Right lobe of liver (tissue), 4 donors: ENCODE results near the gene MEIG1.

Experiments used
- POLR2A ChIP-seq: fragments of 450-650 bp; IDR thresholded peaks from one replicate; pipeline ENCODE4 v1.6.1; 2017; ENCODE audit warnings: antibody characterized with exemption, mild to moderate bottlenecking
- TF ChIP-seq, protein P1 (sequence below), 4 donors: fragments of 200-600 bp in 3 of 4; fragments of 450-650 bp in 1 of 4; IDR thresholded peaks; one replicate each; pipeline versions ENCODE4 v1.5.1 to v1.8.0; 2016 to 2022; ENCODE audit warnings: antibody characterized with exemption in 4 of 4, mild to moderate bottlenecking in 2 of 4
- donor health status: DM: no; HTN: no; CAD: no.
- donor health status: DM: no; HTN: no; CAD: no.
- donor health status: DM: no; HTN: yes; CAD: no.

DNA sequence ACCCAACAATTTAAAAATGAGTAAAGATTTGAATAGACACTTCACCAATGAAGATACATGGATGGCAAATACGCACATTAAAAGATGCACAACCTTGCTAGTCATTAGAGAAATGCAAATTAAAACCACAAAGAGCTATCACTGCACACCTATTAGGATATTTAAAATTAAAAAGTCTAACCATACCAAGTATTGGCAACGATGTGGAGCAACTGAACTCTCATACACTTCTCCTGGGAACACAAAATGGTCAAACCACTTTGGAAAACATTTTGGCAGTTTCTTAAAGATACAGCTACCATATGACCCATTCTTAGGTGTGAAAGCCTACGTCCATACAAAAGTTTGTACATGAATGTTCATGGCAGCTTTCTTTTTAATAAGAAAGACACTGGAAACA is 41.4 kb upstream of the MEIG1 start:
- TF ChIP-seq, protein P1, sequence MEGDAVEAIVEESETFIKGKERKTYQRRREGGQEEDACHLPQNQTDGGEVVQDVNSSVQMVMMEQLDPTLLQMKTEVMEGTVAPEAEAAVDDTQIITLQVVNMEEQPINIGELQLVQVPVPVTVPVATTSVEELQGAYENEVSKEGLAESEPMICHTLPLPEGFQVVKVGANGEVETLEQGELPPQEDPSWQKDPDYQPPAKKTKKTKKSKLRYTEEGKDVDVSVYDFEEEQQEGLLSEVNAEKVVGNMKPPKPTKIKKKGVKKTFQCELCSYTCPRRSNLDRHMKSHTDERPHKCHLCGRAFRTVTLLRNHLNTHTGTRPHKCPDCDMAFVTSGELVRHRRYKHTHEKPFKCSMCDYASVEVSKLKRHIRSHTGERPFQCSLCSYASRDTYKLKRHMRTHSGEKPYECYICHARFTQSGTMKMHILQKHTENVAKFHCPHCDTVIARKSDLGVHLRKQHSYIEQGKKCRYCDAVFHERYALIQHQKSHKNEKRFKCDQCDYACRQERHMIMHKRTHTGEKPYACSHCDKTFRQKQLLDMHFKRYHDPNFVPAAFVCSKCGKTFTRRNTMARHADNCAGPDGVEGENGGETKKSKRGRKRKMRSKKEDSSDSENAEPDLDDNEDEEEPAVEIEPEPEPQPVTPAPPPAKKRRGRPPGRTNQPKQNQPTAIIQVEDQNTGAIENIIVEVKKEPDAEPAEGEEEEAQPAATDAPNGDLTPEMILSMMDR (IDR thresholded peaks at IDR 0.05) = no peak
- TF ChIP-seq POLR2A = no peak
